Measurements from ENCODE around the gene RFX8. TPM values are rescaled to one million over a fixed set of nuclear protein-coding genes. Genes with fewer than 3 reads are reported as not detected.

Gene RFX8
- total and polyA plus RNA-seq, 2 of the 4 experiments (the other 2 are of a cell fraction): 2.9 to 5.3 TPM

DNA sequence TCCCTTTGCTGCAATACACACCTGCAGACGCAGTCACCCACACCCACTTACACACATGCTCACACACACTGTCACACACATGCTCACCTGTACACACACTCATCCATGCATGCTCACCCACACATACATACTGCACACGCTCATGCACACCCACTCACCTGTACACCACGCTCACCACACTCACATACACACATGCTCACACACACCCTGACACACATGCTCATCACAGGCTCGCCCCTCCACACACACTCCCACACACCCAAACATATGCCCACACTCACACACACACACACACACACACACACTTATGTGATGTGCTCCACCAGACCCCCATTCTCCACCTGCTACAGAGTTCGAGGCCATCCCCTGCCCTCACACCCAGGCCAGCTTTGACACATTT, 64.8 kb downstream of the RFX8 start:
- POLR2A ChIA-PET (ENCODE audit: unreplicated experiment): no interaction called here
- CTCF ChIA-PET: interaction anchor here (0.6 to 1.0 kb wide), 2 partner anchors 68 to 421 kb away, joined by 3 read pairs; no protein-coding TSS in a partner anchor
- dilution Hi-C loops (cut with HindIII; ENCODE audit: low sequenced_read_pairs, unreplicated experiment) (no loop called here), in situ Hi-C loops (cut with MboI; ENCODE audit: low sequenced_read_pairs) (no loop called here), intact Hi-C loops (cut with micrococcal nuclease) (no loop called here)
- no peak overlapping the region for H2BK5ac ChIP-seq (ENCODE audit: low read depth, low read length, poor library complexity, severe bottlenecking)
- no peak overlapping the region for H2BK120ac ChIP-seq (ENCODE audit: low read depth, low read length)
- peak overlapping the region; percentile 35; the same call in 1 of the 2 replicates for H2AK5ac ChIP-seq (ENCODE audit: low read depth, low read length)
- H3K14ac ChIP-seq (replicated peaks; ENCODE audit: low read depth, low read length): no peak overlapping the region
- 98% methylated on average over 4 of the region's 5 CpGs; no CpG with 5 or more reads in 1 of the 2 experiments for WGBS, 2 experiments (ENCODE audit: extremely low coverage in 2 of 2, insufficient read length in 1 of 2)
- H4K91ac ChIP-seq (ENCODE audit: insufficient read depth, low read depth, low read length): no peak overlapping the region
- H3K4me2 ChIP-seq (ENCODE audit: low read depth, low read length): no peak overlapping the region
- H3K4ac ChIP-seq (ENCODE audit: low read depth, low read length): no peak overlapping the region
- no peaks in the 10 kb centered on the region for H3K79me1 ChIP-seq (ENCODE audit: low read depth in 1 of 2, low read length in 2 of 2)
- no peaks in the 10 kb centered on the region for H3K36me3 ChIP-seq (ENCODE audit: control insufficient read depth, insufficient read depth, low read length)
- no peak overlapping the region for H4K8ac ChIP-seq (ENCODE audit: low read depth in 2 of 2, low read length in 2 of 2)
- no peak overlapping the region for H3K23ac ChIP-seq (ENCODE audit: low read depth, low read length)
- H3K4me3 ChIP-seq (ENCODE audit: insufficient read depth, low read depth, low read length): no peak overlapping the region
- no peaks in the 10 kb centered on the region for H4K20me1 ChIP-seq (ENCODE audit: insufficient read depth, low read length)
- H3K9me3 ChIP-seq (ENCODE audit: control insufficient read depth, insufficient read depth, low read length): no peaks in the 10 kb centered on the region
- H2BK15ac ChIP-seq (ENCODE audit: low read depth, low read length): no peak overlapping the region
- no peak overlapping the region for H3K18ac ChIP-seq (ENCODE audit: low read depth, low read length)
- H3K4me1 ChIP-seq (ENCODE audit: control insufficient read depth, insufficient read depth, low read length): peaks cover 4% of the 10 kb centered on the region
- H2BK20ac ChIP-seq (ENCODE audit: low read depth, low read length): no peak overlapping the region
- H3K56ac ChIP-seq (ENCODE audit: extremely low read depth, insufficient read depth, low read length): no peak overlapping the region
- H3K27ac ChIP-seq (ENCODE audit: insufficient read depth, low read length): no peak overlapping the region
- H3K27me3 ChIP-seq (ENCODE audit: control insufficient read depth, insufficient read depth, low read length): no peaks in the 10 kb centered on the region
- no TSS peak for BruUV-seq (replicated peaks)
- no peak overlapping the region for H3K9ac ChIP-seq (ENCODE audit: low read depth, low read length)
- H4K5ac ChIP-seq (ENCODE audit: low read depth, low read length): no peak overlapping the region
- no peak overlapping the region for H2AK9ac ChIP-seq (replicated peaks; ENCODE audit: low read depth, low read length, poor library complexity)
- no peak for DNase-seq
- TF ChIP-seq, protein P1, sequence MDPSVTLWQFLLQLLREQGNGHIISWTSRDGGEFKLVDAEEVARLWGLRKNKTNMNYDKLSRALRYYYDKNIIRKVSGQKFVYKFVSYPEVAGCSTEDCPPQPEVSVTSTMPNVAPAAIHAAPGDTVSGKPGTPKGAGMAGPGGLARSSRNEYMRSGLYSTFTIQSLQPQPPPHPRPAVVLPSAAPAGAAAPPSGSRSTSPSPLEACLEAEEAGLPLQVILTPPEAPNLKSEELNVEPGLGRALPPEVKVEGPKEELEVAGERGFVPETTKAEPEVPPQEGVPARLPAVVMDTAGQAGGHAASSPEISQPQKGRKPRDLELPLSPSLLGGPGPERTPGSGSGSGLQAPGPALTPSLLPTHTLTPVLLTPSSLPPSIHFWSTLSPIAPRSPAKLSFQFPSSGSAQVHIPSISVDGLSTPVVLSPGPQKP (IDR thresholded peaks at IDR 0.05; ENCODE audit: borderline replicate concordance, low read depth, low read length): no peak
- TF ChIP-seq CHD1 (IDR thresholded peaks at IDR 0.05; ENCODE audit: low read depth, low read length) (no peak), NFE2L2 (IDR thresholded peaks at IDR 0.05; ENCODE audit: low read depth, low read length) (no peak), CEBPB (IDR thresholded peaks at IDR 0.05; ENCODE audit: low read depth, low read length) (no peak), SMC3 (IDR thresholded peaks at IDR 0.05; ENCODE audit: low read depth, low read length) (no peak), BHLHE40 (IDR thresholded peaks at IDR 0.05; ENCODE audit: low read depth, low read length) (no peak), MAFK (IDR thresholded peaks at IDR 0.05; ENCODE audit: low read depth, low read length) (no peak), RFX5 (IDR thresholded peaks at IDR 0.05; ENCODE audit: low read depth, low read length) (no peak), FOS (IDR thresholded peaks at IDR 0.05; ENCODE audit: low read depth, low read length) (no peak), RAD21 (IDR thresholded peaks at IDR 0.05; ENCODE audit: low read length) (no peak)
- TF ChIP-seq, protein P2, sequence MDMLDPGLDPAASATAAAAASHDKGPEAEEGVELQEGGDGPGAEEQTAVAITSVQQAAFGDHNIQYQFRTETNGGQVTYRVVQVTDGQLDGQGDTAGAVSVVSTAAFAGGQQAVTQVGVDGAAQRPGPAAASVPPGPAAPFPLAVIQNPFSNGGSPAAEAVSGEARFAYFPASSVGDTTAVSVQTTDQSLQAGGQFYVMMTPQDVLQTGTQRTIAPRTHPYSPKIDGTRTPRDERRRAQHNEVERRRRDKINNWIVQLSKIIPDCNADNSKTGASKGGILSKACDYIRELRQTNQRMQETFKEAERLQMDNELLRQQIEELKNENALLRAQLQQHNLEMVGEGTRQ (IDR thresholded peaks at IDR 0.05; ENCODE audit: low read depth, low read length): no peak
- ATAC-seq (ENCODE audit: low read depth): no peak
- H3K9me1 ChIP-seq (ENCODE audit: insufficient read depth, low read length): peaks cover 7% of the 10 kb centered on the region
- H2AFZ ChIP-seq (replicated peaks; ENCODE audit: low read length, poor library complexity): peak overlapping the region; percentile 21

All from IMR-90 (cell line).